Adrenal gland (tissue), 12 donors: ENCODE results near the gene INCA1. TPM values are rescaled to one million over a fixed set of nuclear protein-coding genes. Genes with fewer than 3 reads are reported as not detected.

Experiments
- DNase-seq, 7 donors: peaks; one replicate each; pipeline ENCODE4 v3.0.0-alpha.2; 2019 to 2020
- H3K27ac ChIP-seq, 5 donors: fragments of 200-600 bp; sonication (generic) in 4 of 5; 1 replicate in 3 of 5; 2 replicates in 2 of 5; pipeline versions ENCODE4 v1.5.1 to v1.8.0; 2016 to 2020; ENCODE audit warnings: mild to moderate bottlenecking in 1 of 5
- H3K27me3 ChIP-seq: fragments of 200-600 bp; 2 replicates; pipeline ENCODE4 v1.8.0; 2021
- H3K36me3 ChIP-seq, 2 donors: fragments of 200-600 bp; replicated peaks in 1 of 2; 1 replicate in 1 of 2; 2 replicates in 1 of 2; pipeline versions ENCODE4 v1.5.1 to v1.8.0; 2018 to 2022
- H3K4me1 ChIP-seq, 2 donors: fragments of 200-600 bp; replicated peaks in 1 of 2; 1 replicate in 1 of 2; 2 replicates in 1 of 2; pipeline versions ENCODE4 v1.5.1 to v1.8.0; 2018 to 2021
- H3K4me3 ChIP-seq, 4 donors: fragments of 200-600 bp; sonication (generic) in 3 of 4; one replicate each; pipeline ENCODE4 v1.5.1; 2016 to 2018
- H3K9me3 ChIP-seq, 3 donors: fragments of 200-600 bp; sonication (generic) in 1 of 3; replicated peaks in 1 of 3; 1 replicate in 2 of 3; 2 replicates in 1 of 3; pipeline versions ENCODE4 v1.5.1 to v1.8.0; 2016 to 2021
- CTCF ChIP-seq, 6 experiments: fragments of 450-650 bp in 4 of 6; fragments of 200-600 bp in 2 of 6; sonication (generic) in 1 of 6; IDR thresholded peaks; 1 replicate in 5 of 6; 2 replicates in 1 of 6; pipeline versions ENCODE4 v1.5.1 to v1.8.0; 2016 to 2021; ENCODE audit warnings: antibody characterized with exemption in 6 of 6, mild to moderate bottlenecking in 2 of 6, moderate library complexity in 1 of 6
- POLR2A ChIP-seq, 2 donors: fragments of 450-650 bp; IDR thresholded peaks; one replicate each; pipeline ENCODE4 v1.6.1; 2017; ENCODE audit warnings: antibody characterized with exemption in 2 of 2, mild to moderate bottlenecking in 2 of 2, moderate library complexity in 1 of 2
- WGBS, 4 donors: extraction: QIAGEN DNeasy Blood & Tissue Kit in 2 of 4; methylation state at CpG; one replicate each; pipeline versions ENCODE4 v1.1.5 to v1.1.7; 2013 to 2017; 5-methylcytosine and 5-hydroxymethylcytosine counted together
- intact Hi-C, 2 donors: fragments of 100-400 bp; cut with DNase I; formaldehyde crosslinking; loops; one replicate each; pipeline versions ENCODE4 v1.14.1 to v1.15.0; 2022 to 2023
- polyA plus RNA-seq, 3 donors: library from polyadenylated mRNA; stranded (reverse); fragments of 200-250 nt in 2 of 3; fragments of 350-450 nt in 1 of 3; fragmentation: Illumina TruSeq in 1 of 3; extraction: RNeasy Lipid Tissue Mini Kit (QIAGEN cat#74804) in 1 of 3; gene quantifications; one replicate each; pipeline ENCODE4 v1.2.3, GENCODE V29; 2013 to 2014
- total RNA-seq, 9 donors: library from RNA; depleted of rRNA in 4 of 9; stranded (reverse); fragments of >200 nt in 4 of 9; fragments of 120-200 nt in 1 of 9; fragmentation: NEBNext Ultra II Directional in 1 of 9; extraction: Animal tissue kit (Norgen Biotek cat#: 25700) in 1 of 9; gene quantifications; one replicate each; pipeline versions ENCODE4 v1.1.0 to v1.2.4, GENCODE V29; 2013 to 2023
- donor health status: healthy with polysubstance abuse.
- donor health status: Bipolar disorder and iron deficiency.
- donor health status: DM: yes; HTN: yes; CAD: no.
- donor health status: DM: no; HTN: no; CAD: no.
- donor health status: DM: no; HTN: no; CAD: no.
- donor health status: DM: yes; HTN: yes; CAD: no.

Gene INCA1
- total and polyA plus RNA-seq, 12 donors: 0.44 to 6.2 (median 1.3) TPM; not detected in 2

- Histone ChIP-seq H3K27ac (no peak overlapping the region), H3K36me3 (peaks cover 0 to 12% of the 10 kb centered on the region in 2 donors), H3K9me3 (no peaks in the 10 kb centered on the region), H3K27me3 (no peaks in the 10 kb centered on the region), H3K4me3 (no peak overlapping the region), H3K4me1 (peaks cover 5 to 9% of the 10 kb centered on the region in 2 donors)
- WGBS, 4 donors: 92 to 96% (median 94%) methylated on average over 7 to 8 of the region's 8 CpGs
- intact Hi-C loops: no loop called here
- no peak for DNase-seq
- TF ChIP-seq CTCF (IDR thresholded peaks at IDR 0.05) (no peak), POLR2A (IDR thresholded peaks at IDR 0.05) (no peak)
Observed at GRCh38 chr17:4955091-4955490, 42.2 kb downstream of the INCA1 start.

GRCh38 chr17:4953451-4953961 is 43.8 kb downstream of the INCA1 start:
- Histone ChIP-seq H3K27me3 (no peaks in the 10 kb centered on the region), H3K27ac (no peak overlapping the region), H3K9me3 (no peaks in the 10 kb centered on the region), H3K4me3 (no peak overlapping the region), H3K36me3 (no peaks in the 10 kb centered on the region), H3K4me1 (peaks cover 12 to 13% of the 10 kb centered on the region in 2 donors)
- TF ChIP-seq POLR2A (IDR thresholded peaks at IDR 0.05) (no peak), CTCF (IDR thresholded peaks at IDR 0.05) (no peak)
- no peak for DNase-seq
- 76 to 80% (median 76%) methylated on average over 14 of the region's 14 CpGs for WGBS, 4 donors
- intact Hi-C loops: no loop called here

GRCh38 chr17:4951486-4951885 is 45.8 kb downstream of the INCA1 start:
- Histone ChIP-seq H3K27ac (no peak overlapping the region), H3K4me1 (peaks cover 13 to 18% of the 10 kb centered on the region in 2 donors), H3K36me3 (peaks cover 0 to 3% of the 10 kb centered on the region in 2 donors), H3K9me3 (no peaks in the 10 kb centered on the region), H3K27me3 (no peaks in the 10 kb centered on the region), H3K4me3 (no peak overlapping the region)
- TF ChIP-seq POLR2A (IDR thresholded peaks at IDR 0.05) (no peak), CTCF (IDR thresholded peaks at IDR 0.05) (no peak)
- no peak for DNase-seq
- 76 to 87% (median 77%) methylated on average over 3 of the region's 3 CpGs for WGBS, 4 donors
- intact Hi-C loops: no loop called here

GRCh38 chr17:4950746-4951204 is 46.5 kb downstream of the INCA1 start, which contains the start of gene ENO3:
TSS of gene ENO3 (plus strand) at chr17:4951119. CDS start at chr17:4951830, 711 bp downstream.
- no peak for TF ChIP-seq CTCF (IDR thresholded peaks at IDR 0.05)
- TF ChIP-seq POLR2A (IDR thresholded peaks at IDR 0.05): no peak
- H3K27me3 ChIP-seq: no peaks in the 10 kb centered on the region
- H3K27ac ChIP-seq: peak within 1 kb of the TSS in 4 of 5 donors; percentile 92 to 99 (median 98)
- H3K4me1 ChIP-seq: peaks cover 18 to 25% of the 10 kb centered on the region in 2 donors
- peak in 1 of 7 donors; percentile 42 for DNase-seq
- H3K9me3 ChIP-seq: no peaks in the 10 kb centered on the region
- intact Hi-C loops: no loop called here
- H3K36me3 ChIP-seq: peaks cover 0 to 10% of the 10 kb centered on the region in 2 donors
- WGBS, 4 donors: 42 to 53% (median 48%) methylated on average over 7 of the region's 7 CpGs
- H3K4me3 ChIP-seq: peak within 1 kb of the TSS in 2 of 4 donors; percentile 85 to 98
